Activated CD8-positive, alpha-beta T cell treated with anti-CD3 and anti-CD28 coated beads for 36 hours (primary cell): ENCODE measurements around the gene CDKL4. TPM values are rescaled to one million over a fixed set of nuclear protein-coding genes. Genes with fewer than 3 reads are reported as not detected.
"Not testable (repeated sequence)": the region's sequence is repeated elsewhere in the genome, so short reads cannot be mapped to it uniquely, and the experiment has no call there.

Experiments
- ATAC-seq: fragments of 200-7000 bp; cut with Tn5 transposase; one replicate; pipeline ENCODE4 v1.10.0; 2021; ENCODE audit warnings: mild to moderate bottlenecking, moderate library complexity
- CTCF ChIA-PET: fragments of 350-600 bp; sonication (Branson Sonifier 250); formaldehyde crosslinking; loops from one replicate; lab custom pipeline; 2021; ENCODE audit warnings: antibody characterized with exemption; lab: Charles Lee
- POLR2A ChIA-PET: fragments of 350-600 bp; sonication (Branson Sonifier 250); formaldehyde crosslinking; loops from one replicate; lab custom pipeline; 2021; ENCODE audit warnings: antibody characterized with exemption; lab: Charles Lee
- DNase-seq: peaks from one replicate; pipeline ENCODE4 v3.0.0-alpha.2; 2020
- H3K27ac Mint-ChIP-seq: one replicate; pipeline ENCODE4 v1.8.0; 2021; ENCODE audit warnings: mild to moderate bottlenecking, mixed read lengths
- H3K27me3 Mint-ChIP-seq: one replicate; pipeline ENCODE4 v1.8.0; 2021; ENCODE audit warnings: mixed read lengths
- H3K36me3 Mint-ChIP-seq: one replicate; pipeline ENCODE4 v1.8.0; 2021; ENCODE audit warnings: low read depth, mixed read lengths
- H3K4me1 Mint-ChIP-seq: one replicate; pipeline ENCODE4 v1.8.0; 2021; ENCODE audit warnings: low read depth, mixed read lengths
- H3K4me3 Mint-ChIP-seq: one replicate; pipeline ENCODE4 v1.8.0; 2021; ENCODE audit warnings: mild to moderate bottlenecking, moderate library complexity, mixed read lengths
- H3K9me3 Mint-ChIP-seq: one replicate; pipeline ENCODE4 v1.8.0; 2021; ENCODE audit warnings: mixed read lengths
- CTCF ChIP-seq: fragments of 200-600 bp; IDR thresholded peaks from one replicate; pipeline ENCODE4 v1.8.0; 2022; ENCODE audit warnings: antibody characterized with exemption, mild to moderate bottlenecking
- intact Hi-C: fragments of 100-400 bp; cut with micrococcal nuclease; formaldehyde crosslinking; loops from one replicate; pipeline ENCODE4 v1.10.0; 2022
- total RNA-seq, 2 experiments: library from RNA; stranded (reverse); gene quantifications; one replicate each; pipeline ENCODE4 v1.2.3, GENCODE V29; 2021

The CDKL4 gene
- total RNA-seq, 2 experiments from 2014 or later: 0.29 TPM; not detected in 1

DNA sequence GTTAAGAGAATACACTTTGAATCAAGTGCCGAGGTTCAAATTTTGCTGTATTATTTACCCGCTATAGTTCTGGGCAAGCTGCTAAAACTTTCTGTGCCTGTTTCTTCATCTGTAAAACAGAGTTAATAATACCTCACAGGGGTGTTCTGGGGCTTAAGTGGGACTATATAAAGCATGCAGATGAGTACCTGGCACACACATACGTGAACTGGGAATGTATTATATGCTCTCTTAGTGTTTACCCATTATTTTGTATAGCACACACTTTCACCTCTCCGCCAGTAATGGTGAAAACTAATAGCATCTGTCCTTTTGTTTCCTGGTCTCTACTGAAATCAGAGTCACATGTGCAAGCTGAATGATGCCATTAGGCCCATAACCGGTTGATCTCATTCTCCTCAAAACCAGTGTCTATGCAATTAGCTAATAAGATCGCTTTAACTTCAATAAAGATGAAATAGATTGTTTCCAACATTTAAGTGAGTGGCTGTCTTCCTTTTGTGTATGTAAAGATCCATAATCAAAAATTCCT, 3.8 kb upstream of the CDKL4 start:
- POLR2A ChIA-PET: no interaction called here
- H3K27me3 Mint-ChIP-seq: no peaks in the 10 kb centered on the region
- CTCF ChIA-PET: interaction anchor here (1.8 kb wide), 1 partner anchor 300 kb away, joined by 5 read pairs; no protein-coding TSS in a partner anchor

GRCh38 chr2:39246382-39246980, 2.7 kb upstream of the CDKL4 start:
- H3K27ac Mint-ChIP-seq: no peak overlapping the region
- CTCF ChIA-PET: interaction anchor here (0.6 to 7.2 kb wide), 5 partner anchors 17 to 484 kb away, joined by 3 to 40 read pairs (median 5); no protein-coding TSS in a partner anchor
- H3K4me3 Mint-ChIP-seq: no peak overlapping the region

More for the DNA sequence above, 3.8 kb upstream of the CDKL4 start:
- TF ChIP-seq CTCF: no peak
- Mint-ChIP-seq H3K36me3 (peaks cover 19% of the 10 kb centered on the region), H3K4me3 (no peak overlapping the region), H3K4me1 (peaks cover 16% of the 10 kb centered on the region), H3K27ac (no peak overlapping the region), H3K9me3 (peaks cover 4% of the 10 kb centered on the region)
- ATAC-seq (no peak), DNase-seq (no peak)
- intact Hi-C loops: no loop called here

GRCh38 chr2:39244963-39245625, 1.3 kb upstream of the CDKL4 start:
- intact Hi-C loops, H3K36me3 Mint-ChIP-seq, H3K9me3 Mint-ChIP-seq, H3K27me3 Mint-ChIP-seq: not testable (repeated sequence)
- peak overlapping the region; percentile 31 for H3K27ac Mint-ChIP-seq
- ChIA-PET POLR2A (interaction anchor here (0.6 to 1.3 kb wide), 4 partner anchors 13 to 151 kb away, joined by 3 read pairs; no protein-coding TSS in a partner anchor), CTCF (interaction anchor here (0.7 to 7.2 kb wide), 6 partner anchors 10 to 309 kb away, joined by 3 to 40 read pairs (median 4); partner anchors contain the start of gene SOS1)
- DNase-seq (peak; percentile 59), ATAC-seq (peak; percentile 77)
- H3K4me1 Mint-ChIP-seq: peaks cover 16% of the 10 kb centered on the region
- peak overlapping the region; percentile 72 for H3K4me3 Mint-ChIP-seq

More at GRCh38 chr2:39246382-39246980, 2.7 kb upstream of the CDKL4 start:
- H3K27me3 Mint-ChIP-seq: no peaks in the 10 kb centered on the region
- H3K36me3 Mint-ChIP-seq: peaks cover 9% of the 10 kb centered on the region
- peaks cover 3% of the 10 kb centered on the region for H3K9me3 Mint-ChIP-seq
- H3K4me1 Mint-ChIP-seq: peaks cover 16% of the 10 kb centered on the region
- intact Hi-C loops: no loop called here
- no peak for TF ChIP-seq CTCF
- POLR2A ChIA-PET: no interaction called here
- ATAC-seq (no peak), DNase-seq (no peak)

- ATAC-seq, H3K9me3 Mint-ChIP-seq, H3K27me3 Mint-ChIP-seq, DNase-seq, H3K36me3 Mint-ChIP-seq, intact Hi-C loops: not testable (repeated sequence)
- Mint-ChIP-seq H3K4me1 (peaks cover 16% of the 10 kb centered on the region), H3K4me3 (peak overlapping the region; percentile 72), H3K27ac (peak overlapping the region; percentile 31)
- POLR2A ChIA-PET: interaction anchor here (0.7 to 1.3 kb wide), 3 partner anchors 12 to 150 kb away, joined by 3 read pairs; no protein-coding TSS in a partner anchor
- CTCF ChIA-PET: interaction anchor here (1.2 to 7.2 kb wide), 5 partner anchors 9 to 297 kb away, joined by 3 to 40 read pairs (median 4); partner anchors contain the start of gene SOS1
Measured at GRCh38 chr2:39244241-39244862, 582 bp upstream of the CDKL4 start.

- peaks cover 18% of the 10 kb centered on the region for H3K4me1 Mint-ChIP-seq
- no peaks in the 10 kb centered on the region for H3K9me3 Mint-ChIP-seq
- POLR2A ChIA-PET: no interaction called here
- no peaks in the 10 kb centered on the region for H3K27me3 Mint-ChIP-seq
- H3K27ac Mint-ChIP-seq: no peak overlapping the region
- no peaks in the 10 kb centered on the region for H3K36me3 Mint-ChIP-seq
- no peak overlapping the region for H3K4me3 Mint-ChIP-seq
- no peak for ATAC-seq
- intact Hi-C loops: no loop called here
- CTCF ChIA-PET: interaction anchor here (0.7 to 7.2 kb wide), 2 partner anchors 13 to 183 kb away, joined by 3 to 40 read pairs; no protein-coding TSS in a partner anchor
- no peak for DNase-seq
- no peak for TF ChIP-seq CTCF
Measured at GRCh38 chr2:39241588-39241987, 2.2 kb downstream of the CDKL4 start.
